Measurements from ENCODE around the gene PSME2. TPM values are rescaled to one million over a fixed set of nuclear protein-coding genes. Genes with fewer than 3 reads are reported as not detected.

PSME2 gene
- total and polyA plus RNA-seq, 9 of the 15 experiments (the other 6 are each of a cell fraction or from before 2014, with no cell fraction given), result 111 to 579 (median 159) TPM

DNA sequence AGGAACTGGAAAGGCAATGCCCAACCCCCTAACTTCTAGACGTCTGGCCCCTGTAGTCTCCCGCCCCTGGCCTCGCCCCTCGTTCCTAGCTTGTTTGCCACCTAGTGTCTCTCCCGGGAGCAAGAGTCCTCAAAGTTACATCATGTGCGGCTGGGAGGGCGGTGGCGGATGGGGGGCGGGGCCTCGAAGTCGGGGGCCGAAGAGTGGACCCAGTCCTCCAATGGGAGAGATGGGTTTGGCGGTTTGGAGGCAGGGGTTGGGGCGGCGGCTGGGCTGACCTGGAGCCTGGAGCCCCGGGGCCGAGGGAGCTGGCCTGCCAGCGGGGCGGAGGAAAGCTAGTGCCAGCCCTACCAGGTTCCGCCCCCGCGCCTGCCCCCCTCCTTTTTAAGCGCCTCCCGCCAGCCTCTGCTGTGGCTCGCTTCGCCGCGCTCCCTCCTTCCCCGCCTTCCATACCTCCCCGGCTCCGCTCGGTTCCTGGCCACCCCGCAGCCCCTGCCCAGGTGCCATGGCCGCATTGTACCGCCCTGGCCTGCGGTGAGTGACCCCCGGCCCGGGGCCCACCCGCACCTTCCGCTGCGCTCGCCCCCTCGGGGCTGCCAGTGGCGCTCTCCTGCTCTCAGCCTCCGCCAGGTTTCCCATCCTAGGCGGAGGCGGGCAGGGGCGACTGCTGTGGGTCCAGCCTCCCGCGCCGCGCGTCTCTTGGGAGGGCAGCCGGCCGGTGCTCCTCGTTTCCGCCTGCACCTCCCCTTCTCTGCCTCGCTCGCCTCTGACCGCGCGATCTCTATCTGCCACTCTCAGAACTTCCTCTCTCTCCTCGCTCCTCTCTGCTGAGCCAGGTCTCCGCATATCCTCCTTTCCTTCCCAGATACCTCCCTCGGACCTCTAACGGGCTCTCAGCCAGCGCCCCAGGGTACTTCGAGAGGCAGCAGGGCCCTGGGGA, 52.2 kb downstream of the PSME2 start, which contains the start of gene PCK2 (continued):
- TF ChIP-seq, protein P1, sequence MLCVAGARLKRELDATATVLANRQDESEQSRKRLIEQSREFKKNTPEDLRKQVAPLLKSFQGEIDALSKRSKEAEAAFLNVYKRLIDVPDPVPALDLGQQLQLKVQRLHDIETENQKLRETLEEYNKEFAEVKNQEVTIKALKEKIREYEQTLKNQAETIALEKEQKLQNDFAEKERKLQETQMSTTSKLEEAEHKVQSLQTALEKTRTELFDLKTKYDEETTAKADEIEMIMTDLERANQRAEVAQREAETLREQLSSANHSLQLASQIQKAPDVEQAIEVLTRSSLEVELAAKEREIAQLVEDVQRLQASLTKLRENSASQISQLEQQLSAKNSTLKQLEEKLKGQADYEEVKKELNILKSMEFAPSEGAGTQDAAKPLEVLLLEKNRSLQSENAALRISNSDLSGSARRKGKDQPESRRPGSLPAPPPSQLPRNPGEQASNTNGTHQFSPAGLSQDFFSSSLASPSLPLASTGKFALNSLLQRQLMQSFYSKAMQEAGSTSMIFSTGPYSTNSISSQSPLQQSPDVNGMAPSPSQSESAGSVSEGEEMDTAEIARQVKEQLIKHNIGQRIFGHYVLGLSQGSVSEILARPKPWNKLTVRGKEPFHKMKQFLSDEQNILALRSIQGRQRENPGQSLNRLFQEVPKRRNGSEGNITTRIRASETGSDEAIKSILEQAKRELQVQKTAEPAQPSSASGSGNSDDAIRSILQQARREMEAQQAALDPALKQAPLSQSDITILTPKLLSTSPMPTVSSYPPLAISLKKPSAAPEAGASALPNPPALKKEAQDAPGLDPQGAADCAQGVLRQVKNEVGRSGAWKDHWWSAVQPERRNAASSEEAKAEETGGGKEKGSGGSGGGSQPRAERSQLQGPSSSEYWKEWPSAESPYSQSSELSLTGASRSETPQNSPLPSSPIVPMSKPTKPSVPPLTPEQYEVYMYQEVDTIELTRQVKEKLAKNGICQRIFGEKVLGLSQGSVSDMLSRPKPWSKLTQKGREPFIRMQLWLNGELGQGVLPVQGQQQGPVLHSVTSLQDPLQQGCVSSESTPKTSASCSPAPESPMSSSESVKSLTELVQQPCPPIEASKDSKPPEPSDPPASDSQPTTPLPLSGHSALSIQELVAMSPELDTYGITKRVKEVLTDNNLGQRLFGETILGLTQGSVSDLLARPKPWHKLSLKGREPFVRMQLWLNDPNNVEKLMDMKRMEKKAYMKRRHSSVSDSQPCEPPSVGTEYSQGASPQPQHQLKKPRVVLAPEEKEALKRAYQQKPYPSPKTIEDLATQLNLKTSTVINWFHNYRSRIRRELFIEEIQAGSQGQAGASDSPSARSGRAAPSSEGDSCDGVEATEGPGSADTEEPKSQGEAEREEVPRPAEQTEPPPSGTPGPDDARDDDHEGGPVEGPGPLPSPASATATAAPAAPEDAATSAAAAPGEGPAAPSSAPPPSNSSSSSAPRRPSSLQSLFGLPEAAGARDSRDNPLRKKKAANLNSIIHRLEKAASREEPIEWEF (CRISPR knock-in tag; IDR thresholded peaks at IDR 0.05), result no peak
- peak; percentile 43 for TF ChIP-seq SAP30 (IDR thresholded peaks at IDR 0.05; ENCODE audit: borderline replicate concordance, insufficient read depth, low read depth, low read length, poor library complexity, severe bottlenecking)
- no peak; a peak in 1 of 4 replicates for TF ChIP-seq KDM4B (IDR thresholded peaks at IDR 0.05; ENCODE audit: borderline replicate concordance in 2 of 2, low read depth in 1 of 2)
- TF ChIP-seq ZNF175 (CRISPR knock-in tag; IDR thresholded peaks at IDR 0.05; ENCODE audit: low read depth), result no peak
- TF ChIP-seq ADNP (tag; IDR thresholded peaks at IDR 0.05), result no peak
- TF ChIP-seq SLC30A9 (CRISPR knock-in tag; IDR thresholded peaks at IDR 0.05), result no peak
- no peak for TF ChIP-seq ETS2 (tag; IDR thresholded peaks at IDR 0.05; ENCODE audit: borderline replicate concordance, poor library complexity, severe bottlenecking)
- no peak for TF ChIP-seq ZNF174 (CRISPR knock-in tag; IDR thresholded peaks at IDR 0.05)
- TF ChIP-seq ZNF57 (CRISPR knock-in tag; IDR thresholded peaks at IDR 0.05), result no peak
- TF ChIP-seq, protein P2, sequence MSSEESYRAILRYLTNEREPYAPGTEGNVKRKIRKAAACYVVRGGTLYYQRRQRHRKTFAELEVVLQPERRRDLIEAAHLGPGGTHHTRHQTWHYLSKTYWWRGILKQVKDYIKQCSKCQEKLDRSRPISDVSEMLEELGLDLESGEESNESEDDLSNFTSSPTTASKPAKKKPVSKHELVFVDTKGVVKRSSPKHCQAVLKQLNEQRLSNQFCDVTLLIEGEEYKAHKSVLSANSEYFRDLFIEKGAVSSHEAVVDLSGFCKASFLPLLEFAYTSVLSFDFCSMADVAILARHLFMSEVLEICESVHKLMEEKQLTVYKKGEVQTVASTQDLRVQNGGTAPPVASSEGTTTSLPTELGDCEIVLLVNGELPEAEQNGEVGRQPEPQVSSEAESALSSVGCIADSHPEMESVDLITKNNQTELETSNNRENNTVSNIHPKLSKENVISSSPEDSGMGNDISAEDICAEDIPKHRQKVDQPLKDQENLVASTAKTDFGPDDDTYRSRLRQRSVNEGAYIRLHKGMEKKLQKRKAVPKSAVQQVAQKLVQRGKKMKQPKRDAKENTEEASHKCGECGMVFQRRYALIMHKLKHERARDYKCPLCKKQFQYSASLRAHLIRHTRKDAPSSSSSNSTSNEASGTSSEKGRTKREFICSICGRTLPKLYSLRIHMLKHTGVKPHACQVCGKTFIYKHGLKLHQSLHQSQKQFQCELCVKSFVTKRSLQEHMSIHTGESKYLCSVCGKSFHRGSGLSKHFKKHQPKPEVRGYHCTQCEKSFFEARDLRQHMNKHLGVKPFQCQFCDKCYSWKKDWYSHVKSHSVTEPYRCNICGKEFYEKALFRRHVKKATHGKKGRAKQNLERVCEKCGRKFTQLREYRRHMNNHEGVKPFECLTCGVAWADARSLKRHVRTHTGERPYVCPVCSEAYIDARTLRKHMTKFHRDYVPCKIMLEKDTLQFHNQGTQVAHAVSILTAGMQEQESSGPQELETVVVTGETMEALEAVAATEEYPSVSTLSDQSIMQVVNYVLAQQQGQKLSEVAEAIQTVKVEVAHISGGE (CRISPR knock-in tag; IDR thresholded peaks at IDR 0.05), result no peak
- TF ChIP-seq MEF2D (tag; conservative IDR thresholded peaks at IDR 0.05; ENCODE audit: low read depth), result no peak
- no peak for TF ChIP-seq RBM17 (IDR thresholded peaks at IDR 0.05; ENCODE audit: borderline replicate concordance, low read depth, low read length)
- TF ChIP-seq YBX1 (IDR thresholded peaks at IDR 0.05), result no peak
- no peak for TF ChIP-seq NCOA1 (IDR thresholded peaks at IDR 0.05; ENCODE audit: low read depth)
- no peak for TF ChIP-seq MAFK (IDR thresholded peaks at IDR 0.05; ENCODE audit: low read length)
- TF ChIP-seq ZC3H11A (IDR thresholded peaks at IDR 0.05; ENCODE audit: low read depth, low read length), result no peak
- TF ChIP-seq, protein P3, sequence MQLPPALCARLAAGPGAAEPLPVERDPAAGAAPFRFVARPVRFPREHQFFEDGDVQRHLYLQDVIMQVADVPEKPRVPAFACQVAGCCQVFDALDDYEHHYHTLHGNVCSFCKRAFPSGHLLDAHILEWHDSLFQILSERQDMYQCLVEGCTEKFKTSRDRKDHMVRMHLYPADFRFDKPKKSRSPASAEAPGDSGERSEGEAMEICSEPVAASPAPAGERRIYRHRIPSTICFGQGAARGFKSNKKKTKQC (CRISPR knock-in tag; IDR thresholded peaks at IDR 0.05), result no peak

Measured in K562 (cell line).